Adipocyte (in vitro differentiated cells): Measurements from ENCODE around the gene LMO1.

Source experiments
- DNase-seq: peaks from one replicate; pipeline ENCODE4 v3.0.0-alpha.2; 2015; ENCODE audit warnings: low read depth
- H3K27me3 ChIP-seq: replicated peaks from 2 replicates; pipeline ENCODE4 v1.7.0; 2013; ENCODE audit warnings: mild to moderate bottlenecking, low read length, moderate library complexity; ENCODE audit not compliant: control insufficient read depth, insufficient read depth
- H3K36me3 ChIP-seq: 2 replicates; pipeline ENCODE4 v1.7.0; 2013; ENCODE audit warnings: low read length, mild to moderate bottlenecking, moderate library complexity; ENCODE audit not compliant: control insufficient read depth, insufficient read depth, severe bottlenecking
- H3K4me1 ChIP-seq: 2 replicates; pipeline ENCODE4 v1.7.0; 2013; ENCODE audit warnings: mild to moderate bottlenecking, low read length, moderate library complexity; ENCODE audit not compliant: control insufficient read depth, insufficient read depth
- H3K4me3 ChIP-seq: 2 replicates; pipeline ENCODE4 v1.7.0; 2013; ENCODE audit warnings: mild to moderate bottlenecking, low read length, moderate library complexity
- H3K9ac ChIP-seq: 2 replicates; pipeline ENCODE4 v1.7.0; 2013; ENCODE audit warnings: mild to moderate bottlenecking, low read length, moderate library complexity
- H3K9me3 ChIP-seq: 2 replicates; pipeline ENCODE4 v1.7.0; 2013; ENCODE audit warnings: mild to moderate bottlenecking, low read length, moderate library complexity; ENCODE audit not compliant: control insufficient read depth

LMO1 gene

DNA sequence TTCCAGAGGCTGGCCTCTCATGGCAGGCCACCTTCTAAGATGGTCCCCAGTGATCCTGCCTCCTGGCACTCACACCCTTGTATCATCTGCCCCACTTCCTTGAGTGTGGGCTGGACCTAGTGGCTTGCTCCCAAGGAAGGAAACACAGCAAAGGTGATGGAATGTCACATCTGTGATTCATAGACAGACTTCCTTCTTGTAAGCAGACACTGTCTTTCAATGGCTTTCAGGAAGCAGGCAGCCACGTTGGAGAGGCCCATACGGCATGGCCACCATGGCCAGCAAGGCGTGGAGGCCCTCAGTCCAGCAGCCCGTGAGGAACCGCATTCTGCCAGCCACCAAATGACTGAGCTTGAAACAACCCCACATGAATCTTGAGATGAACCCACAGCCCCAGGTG is 11.3 kb downstream of the LMO1 start:
- H3K9ac ChIP-seq = no peak overlapping the region
- DNase-seq = no peak
- no peak overlapping the region for H3K4me3 ChIP-seq
- peaks cover 31% of the 10 kb centered on the region for H3K27me3 ChIP-seq
- no peaks in the 10 kb centered on the region for H3K9me3 ChIP-seq
- no peaks in the 10 kb centered on the region for H3K4me1 ChIP-seq
- no peaks in the 10 kb centered on the region for H3K36me3 ChIP-seq

DNA sequence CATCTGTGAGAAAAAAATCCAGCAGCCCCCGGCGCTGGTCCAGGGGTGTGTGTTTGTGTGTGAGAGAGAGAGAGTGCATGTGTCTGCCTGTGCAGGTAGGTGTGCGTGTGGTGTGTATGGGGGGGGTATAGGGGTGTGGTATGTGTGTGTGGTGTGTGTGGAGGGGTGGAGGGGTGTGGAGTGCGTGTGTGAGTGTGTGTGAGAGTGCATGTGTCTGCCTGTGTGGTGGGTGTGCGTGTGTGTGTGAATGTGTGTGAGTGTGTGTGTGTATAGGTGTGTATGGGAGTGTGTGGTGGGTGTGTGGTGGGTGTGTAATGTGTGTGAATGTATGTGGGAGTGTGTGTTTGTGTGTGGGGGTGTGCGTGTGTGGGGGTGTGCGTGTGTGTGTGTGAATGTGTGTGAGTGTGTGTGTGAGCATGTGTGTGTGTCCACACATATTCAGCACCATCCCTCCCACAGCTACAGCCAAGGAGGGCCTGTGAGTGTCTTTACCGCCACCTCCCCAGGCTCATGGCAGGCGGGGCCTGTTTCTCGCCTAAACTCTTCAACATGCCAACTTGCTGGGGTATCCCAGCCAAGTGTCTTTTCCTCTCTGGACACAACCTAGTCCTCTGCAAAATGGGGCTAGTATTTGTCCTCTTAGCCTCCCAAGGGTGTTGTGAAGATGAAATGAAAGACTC is 11.9 kb downstream of the LMO1 start:
- Histone ChIP-seq H3K9me3 (no peaks in the 10 kb centered on the region), H3K4me1 (no peaks in the 10 kb centered on the region), H3K9ac (no peak overlapping the region), H3K36me3 (no peaks in the 10 kb centered on the region), H3K4me3 (no peak overlapping the region), H3K27me3 (peaks cover 37% of the 10 kb centered on the region)
- no peak for DNase-seq

DNA sequence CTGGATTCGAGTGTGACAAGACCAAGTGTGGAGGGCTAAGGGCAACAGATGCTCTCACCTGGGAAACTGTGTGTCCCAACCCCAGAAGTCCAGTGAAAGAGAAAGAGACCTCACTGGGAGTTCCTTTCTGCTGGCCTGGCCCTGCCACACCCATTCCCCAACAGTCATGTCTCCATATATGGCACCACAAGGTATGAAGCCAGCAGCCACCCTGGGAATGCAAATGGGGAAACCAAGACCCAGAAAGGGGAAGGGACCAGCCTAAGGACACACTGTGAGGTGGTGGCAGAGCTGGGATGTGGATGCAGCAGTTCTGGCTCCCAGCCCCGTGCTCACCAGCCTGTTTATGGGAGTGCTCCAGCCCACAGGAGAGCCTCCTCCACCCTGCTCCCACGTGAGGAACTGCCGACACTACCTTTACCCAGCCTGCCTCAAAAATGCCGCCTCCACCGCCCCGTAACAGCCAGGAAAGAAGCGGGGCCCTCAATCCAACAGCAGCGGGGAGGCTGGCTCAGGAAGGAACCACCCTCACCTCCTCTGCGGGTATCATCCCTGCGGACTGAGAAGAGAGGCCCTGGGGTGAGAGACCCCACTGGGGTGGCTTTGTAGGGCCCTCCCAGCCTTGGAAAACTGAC is 12.6 kb downstream of the LMO1 start:
- H3K9me3 ChIP-seq = no peaks in the 10 kb centered on the region
- no peaks in the 10 kb centered on the region for H3K36me3 ChIP-seq
- H3K27me3 ChIP-seq = peaks cover 37% of the 10 kb centered on the region
- H3K4me3 ChIP-seq = no peak overlapping the region
- DNase-seq = no peak
- no peak overlapping the region for H3K9ac ChIP-seq
- no peaks in the 10 kb centered on the region for H3K4me1 ChIP-seq

DNA sequence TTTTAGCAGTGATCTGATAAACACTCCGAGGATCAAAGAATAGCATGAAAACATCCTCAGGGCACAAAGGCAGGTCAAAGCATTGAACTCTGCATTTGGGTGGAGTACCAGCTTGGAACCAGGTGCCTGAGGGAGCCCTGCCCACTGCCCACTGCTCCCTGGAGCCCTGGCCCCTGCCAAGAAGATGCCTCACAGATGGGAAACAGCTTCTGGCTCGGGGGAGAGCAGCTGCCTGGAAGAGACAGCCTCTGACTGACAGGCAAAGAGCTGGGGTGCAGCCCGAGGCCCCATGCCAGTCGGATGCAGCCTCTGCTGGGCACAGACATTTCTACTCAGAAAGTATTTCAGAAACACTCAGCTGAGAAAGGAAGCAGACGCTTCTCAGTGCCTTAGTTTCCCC is 13.2 kb downstream of the LMO1 start:
- no peaks in the 10 kb centered on the region for H3K36me3 ChIP-seq
- H3K4me3 ChIP-seq = no peak overlapping the region
- H3K4me1 ChIP-seq = no peaks in the 10 kb centered on the region
- no peak overlapping the region for H3K9ac ChIP-seq
- no peaks in the 10 kb centered on the region for H3K9me3 ChIP-seq
- H3K27me3 ChIP-seq = peaks cover 41% of the 10 kb centered on the region
- DNase-seq = no peak

DNA sequence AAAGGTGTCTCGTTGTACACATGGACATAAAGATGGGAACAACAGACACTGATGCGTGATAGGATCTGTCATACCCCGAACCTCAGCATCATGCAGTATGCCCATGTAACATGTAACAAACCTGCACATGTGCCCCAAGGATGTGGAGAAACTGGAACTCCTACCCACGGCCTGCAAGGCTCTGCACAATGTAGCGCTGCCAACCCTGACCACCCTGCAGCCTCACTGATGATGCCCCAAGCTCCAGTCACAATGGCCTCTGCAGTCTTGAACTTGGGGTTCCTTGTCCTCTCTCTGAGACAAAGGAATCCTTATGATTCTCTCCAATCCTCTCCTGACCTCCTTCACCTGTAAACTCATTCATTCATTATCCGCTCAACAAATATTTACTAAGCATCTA is 14.2 kb downstream of the LMO1 start:
- H3K27me3 ChIP-seq = peaks cover 48% of the 10 kb centered on the region
- no peaks in the 10 kb centered on the region for H3K36me3 ChIP-seq
- H3K4me3 ChIP-seq = no peak overlapping the region
- H3K9me3 ChIP-seq = no peaks in the 10 kb centered on the region
- H3K4me1 ChIP-seq = no peaks in the 10 kb centered on the region
- no peak overlapping the region for H3K9ac ChIP-seq
- DNase-seq = no peak

DNA sequence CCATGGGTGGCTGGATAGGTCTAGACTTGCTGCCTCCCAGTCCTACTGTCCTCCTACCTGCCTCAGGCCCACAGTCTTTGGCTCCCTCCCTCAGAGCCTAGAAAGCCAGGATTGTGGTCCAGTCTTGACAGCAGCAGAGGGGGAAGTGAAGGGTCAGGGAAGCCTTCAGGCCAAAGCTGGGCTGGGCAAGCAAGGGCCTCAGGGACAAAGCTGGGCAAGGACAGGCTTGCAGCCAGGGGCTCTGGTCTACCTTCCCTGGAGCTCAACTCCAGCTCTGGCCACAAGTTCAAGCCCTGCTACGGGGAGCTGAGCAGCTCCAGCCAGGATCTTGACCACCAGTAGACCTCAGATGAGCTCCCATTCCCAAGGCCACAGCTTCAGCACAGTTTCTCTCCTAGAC is 14.9 kb downstream of the LMO1 start:
- Histone ChIP-seq H3K4me1 (no peaks in the 10 kb centered on the region), H3K9me3 (no peaks in the 10 kb centered on the region), H3K4me3 (no peak overlapping the region), H3K36me3 (no peaks in the 10 kb centered on the region), H3K9ac (no peak overlapping the region), H3K27me3 (peaks cover 49% of the 10 kb centered on the region)
- no peak for DNase-seq

DNA sequence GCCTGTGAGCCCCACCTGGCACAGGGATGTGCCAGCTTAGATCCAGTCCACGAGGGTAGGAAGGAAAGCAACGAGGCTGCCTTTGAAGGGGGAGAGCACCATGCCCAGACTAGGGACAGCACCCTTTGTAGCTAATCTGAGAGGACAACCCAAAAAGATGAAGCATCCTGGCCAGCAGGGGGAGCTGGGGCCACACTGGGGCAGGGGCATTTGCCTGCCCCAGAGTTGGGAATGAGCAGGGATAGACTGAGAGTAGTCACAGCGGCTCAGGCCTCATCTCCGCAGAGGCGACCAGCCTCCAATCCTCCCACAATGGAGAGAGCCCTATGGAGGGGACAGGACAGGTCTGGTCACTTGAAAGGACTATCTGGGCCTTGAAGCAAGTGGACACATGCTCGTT is 16.4 kb downstream of the LMO1 start:
- DNase-seq = no peak
- Histone ChIP-seq H3K36me3 (no peaks in the 10 kb centered on the region), H3K4me1 (no peaks in the 10 kb centered on the region), H3K9me3 (no peaks in the 10 kb centered on the region), H3K27me3 (peaks cover 63% of the 10 kb centered on the region), H3K9ac (no peak overlapping the region), H3K4me3 (no peak overlapping the region)

DNA sequence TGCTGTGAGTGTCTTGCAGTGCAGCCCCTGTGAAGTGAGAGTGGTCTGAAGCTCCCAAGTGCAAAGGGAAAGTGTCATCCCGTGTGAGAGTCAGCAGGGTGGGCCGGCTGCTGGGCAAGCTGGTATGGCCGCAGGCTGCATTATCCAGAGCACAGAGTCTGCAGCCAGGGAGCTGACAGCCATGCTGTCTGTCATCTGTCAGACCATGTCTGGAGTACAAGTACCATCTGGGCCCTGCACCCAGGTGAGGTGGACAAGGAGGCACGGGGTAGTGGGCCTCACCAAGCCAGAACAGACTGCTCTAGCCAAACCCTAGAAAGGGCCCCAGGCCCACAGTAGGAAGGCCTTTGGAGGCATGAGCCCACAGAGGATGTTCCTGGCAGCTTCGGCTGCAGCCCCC is 20.2 kb downstream of the LMO1 start:
- DNase-seq = no peak
- H3K27me3 ChIP-seq = peaks cover 60% of the 10 kb centered on the region
- peaks cover 4% of the 10 kb centered on the region for H3K9me3 ChIP-seq
- H3K36me3 ChIP-seq = no peaks in the 10 kb centered on the region
- H3K4me1 ChIP-seq = no peaks in the 10 kb centered on the region
- no peak overlapping the region for H3K4me3 ChIP-seq
- no peak overlapping the region for H3K9ac ChIP-seq

DNA sequence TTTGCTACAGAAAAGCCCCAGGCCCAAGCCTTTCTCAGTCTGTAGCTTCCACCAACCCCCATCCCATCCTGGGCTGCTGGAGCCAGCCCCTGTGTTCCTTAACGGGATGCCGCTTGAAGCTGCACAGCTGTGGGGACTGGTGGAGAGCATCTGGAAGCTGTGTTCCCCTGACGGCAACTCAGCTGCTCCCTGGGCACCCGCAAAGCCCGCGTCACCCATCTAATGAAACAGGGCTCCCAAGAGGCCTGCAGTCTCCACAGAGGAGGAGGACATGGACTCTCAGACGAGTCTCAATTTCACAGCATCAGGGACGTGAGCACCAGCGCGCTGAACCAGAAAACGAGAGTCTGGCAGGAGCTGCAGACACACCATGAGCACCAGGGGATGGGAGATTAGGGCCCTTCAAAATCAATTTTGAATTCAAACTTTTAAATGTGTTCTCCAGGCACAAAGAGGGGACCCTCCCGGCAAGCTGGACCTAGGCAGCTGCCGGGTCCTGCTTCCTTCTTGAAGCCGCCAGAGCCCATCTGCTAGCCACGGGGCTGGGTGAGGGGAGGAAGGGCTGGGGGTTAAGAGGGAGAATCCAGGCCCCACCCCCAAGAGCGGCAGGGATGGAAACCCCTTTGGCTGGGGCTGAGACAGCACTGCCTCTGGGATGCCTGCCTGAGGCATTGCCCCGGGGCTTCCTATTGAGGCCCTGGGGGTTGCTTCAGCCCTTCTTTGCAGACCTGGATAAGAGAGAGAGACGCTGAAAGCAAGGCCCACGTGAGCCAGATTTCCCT is 21.0 kb downstream of the LMO1 start:
- no peak for DNase-seq
- peaks cover 4% of the 10 kb centered on the region for H3K9me3 ChIP-seq
- no peak overlapping the region for H3K9ac ChIP-seq
- no peak overlapping the region for H3K4me3 ChIP-seq
- H3K4me1 ChIP-seq = no peaks in the 10 kb centered on the region
- H3K27me3 ChIP-seq = peaks cover 52% of the 10 kb centered on the region
- no peaks in the 10 kb centered on the region for H3K36me3 ChIP-seq

DNA sequence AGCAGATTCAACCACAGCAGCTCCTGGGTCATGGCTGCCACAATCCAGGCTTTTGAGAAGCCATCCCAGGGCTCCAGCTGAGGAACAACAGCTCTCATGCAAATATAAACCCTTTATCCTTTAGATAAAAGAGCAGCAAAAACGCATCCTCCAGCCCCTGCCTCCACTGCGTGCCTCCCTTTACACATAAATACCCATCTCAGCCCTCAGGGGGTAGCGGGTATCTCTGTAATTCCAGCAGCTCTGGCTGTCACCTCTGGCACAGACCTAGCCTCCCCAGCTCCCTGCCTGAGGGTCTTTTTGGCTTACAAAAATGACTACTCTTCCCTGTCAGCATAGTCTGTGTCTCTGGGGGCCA is 21.6 kb downstream of the LMO1 start:
- DNase-seq = no peak
- no peaks in the 10 kb centered on the region for H3K4me1 ChIP-seq
- H3K4me3 ChIP-seq = no peak overlapping the region
- H3K9ac ChIP-seq = no peak overlapping the region
- H3K36me3 ChIP-seq = no peaks in the 10 kb centered on the region
- H3K9me3 ChIP-seq = peaks cover 4% of the 10 kb centered on the region
- H3K27me3 ChIP-seq = peaks cover 46% of the 10 kb centered on the region

DNA sequence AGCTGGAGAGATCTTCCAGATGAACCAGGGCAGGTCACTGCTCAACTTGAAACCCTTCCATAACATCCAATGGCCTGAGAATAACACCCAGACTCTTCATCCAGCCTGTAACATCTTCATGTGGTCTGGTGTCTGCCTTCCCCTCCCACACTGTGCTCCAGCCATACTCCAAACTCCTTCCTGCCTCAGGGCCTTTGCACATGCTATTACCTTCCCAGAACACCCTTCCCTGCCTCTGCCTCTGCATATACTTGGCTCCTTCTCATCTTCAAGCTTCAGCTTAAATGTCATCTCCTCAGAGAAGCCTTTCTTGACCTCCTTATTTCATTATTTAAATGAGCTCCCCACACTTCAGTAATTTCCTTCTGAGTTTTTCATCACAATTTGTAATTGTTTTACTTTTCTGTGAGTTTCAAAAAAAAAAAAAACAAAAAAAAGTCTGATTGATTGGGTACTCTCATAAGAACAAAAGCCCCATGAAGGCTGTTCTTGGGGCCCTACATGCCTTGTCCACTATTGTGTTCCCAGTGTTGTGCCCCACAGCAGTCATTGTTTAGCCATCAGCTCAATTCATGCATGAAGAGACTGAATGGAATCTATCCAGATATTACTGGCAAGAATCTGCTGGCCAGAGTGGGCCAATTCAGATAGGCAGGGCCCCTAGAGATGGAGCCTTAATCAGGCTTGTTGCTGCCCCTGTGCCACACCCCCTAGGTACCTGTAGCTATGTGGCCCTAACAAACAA is 22.1 kb downstream of the LMO1 start:
- no peak overlapping the region for H3K4me3 ChIP-seq
- H3K9ac ChIP-seq = no peak overlapping the region
- H3K27me3 ChIP-seq = peaks cover 43% of the 10 kb centered on the region
- DNase-seq = no peak
- no peaks in the 10 kb centered on the region for H3K4me1 ChIP-seq
- H3K36me3 ChIP-seq = no peaks in the 10 kb centered on the region
- peaks cover 4% of the 10 kb centered on the region for H3K9me3 ChIP-seq
